Activated naive CD4-positive, alpha-beta T cell treated with anti-CD3 and anti-CD28 coated beads, Interleukin-2, amount 50 U/mL, for 24 hours (primary cell): Measurements from ENCODE around the gene GPR55.
"Not testable (repeated sequence)": the region's sequence is repeated elsewhere in the genome, so short reads cannot be mapped to it uniquely, and the experiment has no call there.

Source experiments
- H3K27ac Mint-ChIP-seq: one replicate; pipeline ENCODE4 v1.8.0; 2021; ENCODE audit warnings: mild to moderate bottlenecking, mixed read lengths
- H3K27me3 Mint-ChIP-seq: one replicate; pipeline ENCODE4 v1.8.0; 2021; ENCODE audit warnings: mixed read lengths
- H3K36me3 Mint-ChIP-seq: one replicate; pipeline ENCODE4 v1.8.0; 2021; ENCODE audit warnings: mixed read lengths
- H3K4me1 Mint-ChIP-seq: one replicate; pipeline ENCODE4 v1.8.0; 2021; ENCODE audit warnings: mixed read lengths
- H3K4me3 Mint-ChIP-seq: one replicate; pipeline ENCODE4 v1.8.0; 2021; ENCODE audit warnings: mild to moderate bottlenecking, mixed read lengths
- H3K9me3 Mint-ChIP-seq: one replicate; pipeline ENCODE4 v1.8.0; 2021; ENCODE audit warnings: mixed read lengths

Gene GPR55

DNA sequence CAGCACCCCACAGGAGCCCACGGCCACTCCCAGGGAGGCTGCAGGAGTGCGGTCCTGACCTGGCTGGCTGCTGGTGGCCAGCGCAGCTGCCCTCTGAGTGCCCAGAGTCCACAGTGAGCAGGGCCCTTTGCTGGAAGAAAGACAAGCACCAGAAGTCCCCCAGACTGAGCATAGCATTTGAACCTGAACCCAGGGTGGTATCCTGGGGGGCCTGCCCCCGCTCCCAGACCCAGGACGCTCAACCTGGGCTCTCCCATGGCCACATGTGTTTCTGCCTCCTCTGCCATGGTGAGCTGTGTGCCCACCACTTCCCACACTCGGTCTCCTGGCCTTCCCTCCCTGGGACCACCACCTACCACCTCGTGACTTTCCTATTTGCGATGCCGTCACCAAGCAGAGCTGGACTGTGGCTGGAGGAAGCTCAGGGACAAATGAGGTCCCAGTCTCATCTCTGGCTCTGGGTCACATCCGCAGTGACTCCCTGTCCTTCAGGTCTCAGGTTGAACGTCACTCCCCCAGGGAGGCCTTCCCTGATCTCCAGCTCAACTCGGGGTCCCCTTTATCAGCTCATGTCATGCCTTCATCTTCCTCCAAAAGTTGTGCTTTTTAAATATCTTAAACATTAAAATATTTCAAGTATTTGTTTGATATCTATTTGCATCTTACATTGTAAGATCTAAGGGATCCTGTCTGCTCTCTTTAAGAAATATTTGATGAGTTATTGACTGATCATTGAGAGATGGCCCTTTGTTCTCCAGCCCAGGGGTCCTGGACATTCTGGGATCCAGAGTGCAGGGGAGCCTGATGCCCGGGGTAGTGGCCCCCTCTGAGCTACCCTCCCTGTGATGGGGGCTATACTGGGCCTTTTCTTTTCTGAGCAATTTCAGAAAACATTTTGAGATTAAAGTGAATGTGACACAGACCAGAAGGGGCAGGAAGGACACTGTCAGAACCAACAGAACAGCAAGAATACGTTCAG is 16.4 kb upstream of the GPR55 start:
- Mint-ChIP-seq H3K9me3 (no peaks in the 10 kb centered on the region), H3K4me3 (no peak overlapping the region), H3K27me3 (peaks cover 1% of the 10 kb centered on the region), H3K36me3 (peaks cover 2% of the 10 kb centered on the region), H3K4me1 (peaks cover 9% of the 10 kb centered on the region), H3K27ac (no peak overlapping the region)

- Mint-ChIP-seq H3K27ac (no peak overlapping the region), H3K4me3 (no peak overlapping the region), H3K9me3 (peaks cover 7% of the 10 kb centered on the region), H3K4me1 (peaks cover 14% of the 10 kb centered on the region), H3K27me3 (peaks cover 4% of the 10 kb centered on the region), H3K36me3 (peaks cover 5% of the 10 kb centered on the region)
Observed at GRCh38 chr2:230940471-230940815, 15.4 kb upstream of the GPR55 start.

DNA sequence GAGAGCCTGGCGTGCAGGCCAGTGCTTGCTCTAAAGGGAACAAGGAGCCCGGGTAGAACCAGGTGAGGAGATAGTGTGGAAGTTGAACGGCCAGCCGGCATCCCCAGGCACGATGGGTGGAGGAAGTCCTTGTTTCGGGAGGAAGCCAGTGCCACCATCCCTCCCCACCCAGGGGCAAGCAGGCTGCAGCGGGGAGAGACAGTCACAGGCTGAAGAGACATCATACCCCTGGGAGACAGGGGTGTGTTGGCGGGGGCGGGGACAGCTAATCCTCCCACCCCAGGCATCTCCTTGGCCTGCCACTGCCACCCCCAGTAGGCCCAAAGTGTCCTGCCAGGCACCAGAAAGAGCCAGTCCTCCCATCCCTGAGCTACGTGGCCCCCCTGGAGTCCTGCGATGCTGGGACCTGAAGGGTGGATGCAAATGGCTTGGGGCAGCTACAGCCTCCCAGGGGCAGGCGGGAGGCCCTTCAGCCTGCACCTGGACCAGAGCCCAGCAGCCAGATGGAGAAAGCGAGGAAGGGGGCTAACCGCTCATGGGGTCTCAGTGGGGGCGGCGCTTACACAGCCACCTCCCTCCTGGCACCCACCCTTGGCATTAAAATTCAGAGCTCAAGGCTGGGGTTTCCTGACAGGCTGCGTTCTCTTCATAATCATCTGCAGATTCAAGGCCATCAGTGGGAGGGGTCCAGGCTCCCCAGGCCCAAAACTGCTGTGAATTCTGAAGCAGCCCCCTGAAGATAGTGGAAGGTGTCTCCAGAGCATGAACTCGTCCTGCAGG is 14.8 kb upstream of the GPR55 start:
- Mint-ChIP-seq H3K27ac (no peak overlapping the region), H3K4me3 (no peak overlapping the region), H3K9me3 (peaks cover 9% of the 10 kb centered on the region), H3K4me1 (peaks cover 14% of the 10 kb centered on the region), H3K36me3 (peaks cover 6% of the 10 kb centered on the region), H3K27me3 (peaks cover 4% of the 10 kb centered on the region)

DNA sequence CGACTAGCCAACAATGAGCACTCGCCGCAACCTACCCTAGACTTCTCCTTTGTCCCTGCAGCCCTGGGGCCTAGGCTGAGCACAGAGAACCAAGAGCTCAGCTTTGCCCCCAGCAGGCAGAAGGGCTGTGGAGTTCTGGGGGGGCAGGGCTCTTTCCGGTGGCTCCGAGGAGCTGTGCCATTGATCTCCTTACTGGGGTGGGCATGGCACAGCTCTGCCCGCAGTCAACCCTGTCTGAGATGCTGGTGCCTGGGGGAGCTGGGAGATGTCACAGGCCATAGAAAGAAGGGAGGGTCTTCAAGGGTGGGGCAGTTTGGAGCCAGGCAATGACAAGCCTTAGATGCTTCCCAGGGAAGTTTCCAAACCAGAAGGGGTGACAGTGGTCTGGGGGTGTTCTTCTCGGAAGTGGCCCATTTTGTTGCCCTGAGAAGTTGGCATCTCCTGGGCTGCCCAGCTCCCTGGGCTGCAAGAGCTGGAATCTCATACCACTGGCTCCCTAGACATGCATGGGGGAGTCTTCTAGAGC is 14.1 kb upstream of the GPR55 start:
- peaks cover 9% of the 10 kb centered on the region for H3K9me3 Mint-ChIP-seq
- H3K4me1 Mint-ChIP-seq: peaks cover 14% of the 10 kb centered on the region
- H3K36me3 Mint-ChIP-seq: peaks cover 6% of the 10 kb centered on the region
- peak overlapping the region; percentile 46 for H3K27ac Mint-ChIP-seq
- H3K27me3 Mint-ChIP-seq: peaks cover 4% of the 10 kb centered on the region
- H3K4me3 Mint-ChIP-seq: no peak overlapping the region

- Mint-ChIP-seq H3K27ac (no peak overlapping the region), H3K4me1 (peaks cover 10% of the 10 kb centered on the region), H3K9me3 (peaks cover 9% of the 10 kb centered on the region), H3K27me3 (peaks cover 4% of the 10 kb centered on the region), H3K36me3 (peaks cover 6% of the 10 kb centered on the region), H3K4me3 (no peak overlapping the region)
Observed at GRCh38 chr2:230938516-230939065, 13.5 kb upstream of the GPR55 start.

GRCh38 chr2:230938098-230938497 is 13.1 kb upstream of the GPR55 start:
- Mint-ChIP-seq H3K4me1 (peaks cover 5% of the 10 kb centered on the region), H3K9me3 (peaks cover 9% of the 10 kb centered on the region), H3K36me3 (peaks cover 6% of the 10 kb centered on the region), H3K4me3 (no peak overlapping the region), H3K27ac (no peak overlapping the region), H3K27me3 (peaks cover 4% of the 10 kb centered on the region)

DNA sequence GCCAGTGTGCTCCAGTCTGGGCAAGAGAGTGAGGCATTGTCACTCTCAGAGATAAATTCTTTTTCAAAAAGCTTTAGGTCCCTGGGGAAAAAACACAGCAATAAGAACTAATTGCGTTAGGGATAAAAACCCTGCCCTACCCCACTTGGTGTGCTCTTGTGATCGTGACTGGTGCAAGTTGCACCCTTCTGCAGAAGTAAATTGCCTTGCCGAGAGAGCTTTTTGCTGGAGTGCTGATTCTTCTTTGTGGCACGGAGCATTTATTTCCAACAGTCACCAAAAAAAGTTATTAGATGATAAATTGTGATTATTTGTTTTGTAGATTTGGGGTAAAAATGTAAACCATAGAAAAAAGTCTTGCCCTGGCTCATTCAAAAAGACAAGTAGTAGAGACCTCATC is 12.3 kb upstream of the GPR55 start:
- Mint-ChIP-seq H3K36me3 (peaks cover 6% of the 10 kb centered on the region), H3K9me3 (peaks cover 9% of the 10 kb centered on the region), H3K4me1 (peaks cover 10% of the 10 kb centered on the region), H3K27ac (no peak overlapping the region), H3K4me3 (no peak overlapping the region), H3K27me3 (peaks cover 4% of the 10 kb centered on the region)

DNA sequence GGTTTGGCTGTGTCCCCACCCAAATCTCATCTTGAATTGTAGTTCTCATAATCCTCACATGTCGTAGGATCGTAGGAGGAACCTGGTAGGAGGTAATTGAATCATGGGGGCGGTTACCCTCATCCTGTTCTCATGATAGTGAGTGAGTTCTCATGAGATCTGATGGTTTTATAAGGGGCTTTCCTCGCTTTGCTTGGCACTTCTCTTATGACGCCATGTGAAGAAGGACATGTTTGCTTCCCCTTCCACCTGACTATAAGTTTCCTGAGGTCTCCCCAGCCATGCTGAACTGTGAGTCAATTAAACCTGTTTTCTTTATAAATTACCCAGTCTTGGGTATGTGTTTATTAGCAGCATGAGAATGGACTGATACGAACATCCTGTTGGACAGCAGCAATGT is 11.2 kb upstream of the GPR55 start:
- not testable (repeated sequence) for H3K36me3 Mint-ChIP-seq, H3K27me3 Mint-ChIP-seq, H3K9me3 Mint-ChIP-seq, H3K27ac Mint-ChIP-seq, H3K4me1 Mint-ChIP-seq, H3K4me3 Mint-ChIP-seq

DNA sequence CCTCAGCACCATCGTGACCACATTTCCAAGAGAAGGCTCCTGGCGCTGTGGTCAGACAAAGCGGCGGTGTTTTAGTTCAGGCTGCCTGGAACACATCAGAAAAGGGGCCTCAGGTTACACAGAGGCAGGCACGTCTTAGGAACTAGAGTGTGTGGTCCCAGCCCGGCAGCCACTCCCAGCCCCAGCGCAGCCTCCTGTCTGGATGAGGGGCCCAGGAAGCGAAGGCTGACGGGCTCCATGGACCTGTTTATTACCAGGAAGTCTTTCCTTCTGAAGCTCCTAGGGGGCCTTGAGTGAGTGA is 10.0 kb upstream of the GPR55 start:
- peaks cover 3% of the 10 kb centered on the region for H3K27me3 Mint-ChIP-seq
- peaks cover 10% of the 10 kb centered on the region for H3K4me1 Mint-ChIP-seq

DNA sequence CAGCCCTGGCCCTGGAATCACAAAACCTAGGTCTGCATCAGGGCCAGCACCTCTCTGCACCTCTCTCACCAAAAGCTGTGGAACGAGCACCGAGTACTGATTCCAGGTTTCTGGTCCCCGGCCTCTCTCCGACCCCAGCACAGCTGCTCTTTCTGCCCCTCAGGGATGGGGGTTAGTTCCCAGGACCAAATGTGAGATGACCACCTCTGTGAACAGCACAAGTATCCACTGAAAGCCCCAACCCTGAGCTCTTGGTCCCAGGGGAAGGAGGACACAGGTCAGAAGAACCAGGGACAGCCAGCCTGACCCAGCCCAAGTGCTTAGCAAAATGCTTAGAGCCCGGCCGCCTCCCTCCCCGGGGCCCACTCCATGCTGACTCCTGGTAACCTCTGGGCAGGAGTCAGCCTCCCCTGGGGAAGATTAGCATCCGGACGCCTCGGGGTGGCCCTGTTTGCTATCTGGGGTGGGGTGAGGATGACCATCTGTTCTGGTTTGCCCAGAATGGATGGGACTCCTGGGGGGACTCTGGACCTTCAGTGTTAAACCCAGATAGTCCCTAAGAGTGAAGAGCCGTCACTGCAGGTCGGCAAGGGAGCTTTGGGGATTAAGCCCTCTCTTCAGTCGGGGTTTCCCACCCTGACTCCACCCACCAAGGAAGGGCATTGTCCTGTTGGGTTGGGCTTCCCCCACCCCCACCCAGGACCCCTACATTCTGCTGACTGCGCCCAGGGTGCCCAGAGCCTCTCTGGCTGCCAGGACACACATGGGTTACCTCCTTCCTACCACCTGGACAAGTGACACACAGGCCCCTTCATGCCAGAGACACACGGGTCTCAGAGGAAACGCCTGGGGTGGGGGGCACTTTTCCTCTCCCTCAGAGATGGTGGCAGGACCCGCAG is 9.4 kb upstream of the GPR55 start:
- Mint-ChIP-seq H3K36me3 (peaks cover 6% of the 10 kb centered on the region), H3K27me3 (peaks cover 3% of the 10 kb centered on the region), H3K4me3 (no peak overlapping the region), H3K9me3 (peaks cover 9% of the 10 kb centered on the region), H3K27ac (no peak overlapping the region), H3K4me1 (peaks cover 10% of the 10 kb centered on the region)

More for the DNA sequence above, 10.0 kb upstream of the GPR55 start:
- no peak overlapping the region for H3K4me3 Mint-ChIP-seq
- H3K36me3 Mint-ChIP-seq: peaks cover 6% of the 10 kb centered on the region
- H3K9me3 Mint-ChIP-seq: peaks cover 9% of the 10 kb centered on the region
- no peak overlapping the region for H3K27ac Mint-ChIP-seq

DNA sequence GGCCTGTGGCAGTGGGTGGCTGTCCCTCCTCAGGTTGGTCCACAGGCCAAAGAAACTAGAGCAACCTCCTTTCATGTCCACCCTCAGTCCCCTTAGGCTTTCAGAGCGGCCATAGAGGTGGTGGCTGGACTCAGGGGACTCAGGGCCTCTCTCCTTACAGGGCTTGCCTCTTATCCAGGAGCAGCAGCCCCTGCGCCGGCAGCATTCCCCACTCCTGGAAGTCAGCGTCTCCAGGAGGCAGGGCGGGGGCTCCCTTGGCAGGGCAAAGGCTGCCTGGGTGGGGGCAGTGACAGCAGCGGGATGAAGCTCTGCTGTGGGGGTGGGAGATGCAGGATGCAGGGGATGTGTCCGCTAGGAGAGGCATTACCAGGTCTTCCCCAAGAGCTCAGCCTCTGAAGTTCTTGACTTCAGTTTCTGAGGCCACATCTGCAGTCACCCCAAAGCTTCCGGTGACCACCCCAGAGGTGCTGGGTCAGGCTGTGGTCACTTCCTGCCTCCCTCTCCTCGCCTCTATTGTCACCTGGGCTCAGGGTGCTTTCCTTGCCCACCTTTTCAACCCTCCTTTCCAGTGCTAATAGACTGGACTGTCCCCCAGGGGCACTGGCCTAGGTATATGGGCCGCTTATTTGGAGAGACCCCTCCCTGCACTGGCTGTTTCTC is 8.6 kb upstream of the GPR55 start:
- H3K27me3 Mint-ChIP-seq: peaks cover 3% of the 10 kb centered on the region
- peaks cover 9% of the 10 kb centered on the region for H3K9me3 Mint-ChIP-seq
- no peak overlapping the region for H3K4me3 Mint-ChIP-seq
- H3K4me1 Mint-ChIP-seq: peaks cover 10% of the 10 kb centered on the region
- peaks cover 6% of the 10 kb centered on the region for H3K36me3 Mint-ChIP-seq
- no peak overlapping the region for H3K27ac Mint-ChIP-seq

- no peak overlapping the region for H3K4me3 Mint-ChIP-seq
- no peak overlapping the region for H3K27ac Mint-ChIP-seq
Observed at GRCh38 chr2:230932556-230933511, 7.8 kb upstream of the GPR55 start.

GRCh38 chr2:230931556-230932231 is 6.7 kb upstream of the GPR55 start:
- Mint-ChIP-seq H3K4me3 (no peak overlapping the region), H3K4me1 (peaks cover 18% of the 10 kb centered on the region), H3K36me3 (peaks cover 5% of the 10 kb centered on the region), H3K9me3 (peaks cover 9% of the 10 kb centered on the region), H3K27ac (peak overlapping the region; percentile 17), H3K27me3 (peaks cover 4% of the 10 kb centered on the region)

More at GRCh38 chr2:230932556-230933511, 7.8 kb upstream of the GPR55 start:
- H3K4me1 Mint-ChIP-seq: peaks cover 10% of the 10 kb centered on the region
- peaks cover 3% of the 10 kb centered on the region for H3K27me3 Mint-ChIP-seq
- peaks cover 6% of the 10 kb centered on the region for H3K36me3 Mint-ChIP-seq
- H3K9me3 Mint-ChIP-seq: peaks cover 9% of the 10 kb centered on the region
